ENCODE data around the gene DOCK11. TPM values are rescaled to one million over a fixed set of nuclear protein-coding genes. Genes with fewer than 3 reads are reported as not detected.
A peak's percentile ranks its signal among the peaks of the same experiment; 100 is the strongest.

Gene DOCK11
- total RNA-seq, 1 experiment from 2014 or later, result 2.7 TPM

DNA sequence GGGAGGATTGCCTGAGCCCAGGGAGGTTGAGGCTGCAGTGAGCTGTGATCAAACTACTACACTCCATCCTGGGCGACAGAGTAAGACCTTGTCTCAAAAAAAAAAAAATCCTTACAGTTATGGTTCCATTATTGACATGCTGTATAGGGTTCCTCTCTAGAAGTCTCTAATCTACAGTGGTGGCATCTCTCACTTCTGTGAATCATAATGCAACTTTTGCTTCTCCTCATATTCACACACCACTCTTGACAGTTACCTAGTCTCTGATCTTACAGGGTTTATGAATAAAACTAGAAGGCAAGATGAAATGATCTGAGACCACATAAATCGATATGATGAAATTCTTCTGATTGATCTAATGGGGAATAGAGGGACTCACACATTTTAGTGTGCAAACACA, 40.6 kb downstream of the DOCK11 start:
- H3K9me3 Mint-ChIP-seq (ENCODE audit: unreplicated experiment), result no peaks in the 10 kb centered on the region
- H3K27me3 Mint-ChIP-seq (ENCODE audit: insufficient read depth, unreplicated experiment), result no peaks in the 10 kb centered on the region
- H3K27ac Mint-ChIP-seq (ENCODE audit: unreplicated experiment), result no peak overlapping the region

DNA sequence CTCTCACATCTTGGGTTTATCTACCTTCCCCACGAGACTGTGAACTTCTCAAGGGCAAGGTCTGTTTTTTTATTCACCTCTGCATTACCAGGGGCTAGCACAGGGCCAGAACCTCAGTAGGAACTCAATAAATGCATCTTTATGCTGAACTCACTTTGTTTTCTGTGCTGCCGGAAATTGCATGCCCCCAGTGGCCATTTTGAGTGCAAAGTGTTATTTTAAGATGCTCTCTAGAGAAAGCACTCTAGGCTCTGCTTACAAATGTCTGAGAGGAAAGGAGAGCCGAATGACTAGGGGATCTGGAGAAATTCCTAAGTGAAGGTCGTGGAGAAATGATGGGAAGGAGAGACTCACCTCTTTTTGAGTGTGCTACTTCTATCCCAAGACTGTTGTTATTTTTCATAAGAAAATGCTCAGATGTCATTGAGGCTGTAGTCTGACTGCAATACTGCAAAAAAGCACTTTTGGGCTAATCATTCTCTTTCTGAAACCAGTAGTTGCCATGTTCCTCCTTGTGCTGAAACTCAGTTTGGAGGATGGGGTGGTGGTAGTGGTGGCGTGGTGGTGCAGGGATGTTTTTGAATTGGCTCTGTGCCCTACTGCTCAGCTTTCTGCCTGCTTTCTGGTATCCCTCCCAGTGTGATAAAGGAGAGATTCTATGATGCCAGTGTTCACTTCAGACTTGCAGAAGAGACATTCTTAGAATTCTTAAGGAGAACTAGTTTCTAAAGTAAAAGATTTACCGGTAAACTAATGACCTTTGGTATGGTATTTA, 41.3 kb downstream of the DOCK11 start:
- no peak overlapping the region for H3K27ac Mint-ChIP-seq (ENCODE audit: unreplicated experiment)
- BruUV-seq (replicated peaks), result no TSS peak

More for the DNA sequence above, 40.6 kb downstream of the DOCK11 start:
- TF ChIP-seq, protein P1, sequence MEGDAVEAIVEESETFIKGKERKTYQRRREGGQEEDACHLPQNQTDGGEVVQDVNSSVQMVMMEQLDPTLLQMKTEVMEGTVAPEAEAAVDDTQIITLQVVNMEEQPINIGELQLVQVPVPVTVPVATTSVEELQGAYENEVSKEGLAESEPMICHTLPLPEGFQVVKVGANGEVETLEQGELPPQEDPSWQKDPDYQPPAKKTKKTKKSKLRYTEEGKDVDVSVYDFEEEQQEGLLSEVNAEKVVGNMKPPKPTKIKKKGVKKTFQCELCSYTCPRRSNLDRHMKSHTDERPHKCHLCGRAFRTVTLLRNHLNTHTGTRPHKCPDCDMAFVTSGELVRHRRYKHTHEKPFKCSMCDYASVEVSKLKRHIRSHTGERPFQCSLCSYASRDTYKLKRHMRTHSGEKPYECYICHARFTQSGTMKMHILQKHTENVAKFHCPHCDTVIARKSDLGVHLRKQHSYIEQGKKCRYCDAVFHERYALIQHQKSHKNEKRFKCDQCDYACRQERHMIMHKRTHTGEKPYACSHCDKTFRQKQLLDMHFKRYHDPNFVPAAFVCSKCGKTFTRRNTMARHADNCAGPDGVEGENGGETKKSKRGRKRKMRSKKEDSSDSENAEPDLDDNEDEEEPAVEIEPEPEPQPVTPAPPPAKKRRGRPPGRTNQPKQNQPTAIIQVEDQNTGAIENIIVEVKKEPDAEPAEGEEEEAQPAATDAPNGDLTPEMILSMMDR (IDR thresholded peaks at IDR 0.05; ENCODE audit: insufficient read depth in 1 of 2, low read depth in 1 of 2, low read length in 1 of 2, severe bottlenecking in 1 of 2, unreplicated experiment in 1 of 2), result no peak
- Histone ChIP-seq H3K27me3 (replicated peaks; ENCODE audit: control insufficient read depth, insufficient read depth, low read length) (no peaks in the 10 kb centered on the region), H3K4me1 (peaks cover 11% of the 10 kb centered on the region), H3K9me3 (no peaks in the 10 kb centered on the region), H3K4me3 (ENCODE audit: low read depth, low read length) (no peak overlapping the region), H3K36me3 (ENCODE audit: control insufficient read depth, insufficient read depth, low read length) (no peaks in the 10 kb centered on the region)
- POLR2A ChIA-PET, result no interaction called here
- H3K4me3 Mint-ChIP-seq (ENCODE audit: unreplicated experiment), result no peak overlapping the region
- BruUV-seq (replicated peaks), result no TSS peak
- DNase-seq, result no peak
- peaks cover 6% of the 10 kb centered on the region for H3K4me1 Mint-ChIP-seq (ENCODE audit: low read depth, unreplicated experiment)
- H3K36me3 Mint-ChIP-seq (ENCODE audit: insufficient read depth, unreplicated experiment), result no peaks in the 10 kb centered on the region
- CTCF ChIA-PET, result no interaction called here
- intact Hi-C loops (cut with micrococcal nuclease; ENCODE audit: unreplicated experiment), result no loop called here

GRCh38 chrX:118538386-118538785, 42.8 kb downstream of the DOCK11 start:
- Mint-ChIP-seq H3K27ac (ENCODE audit: unreplicated experiment) (no peak overlapping the region), H3K36me3 (ENCODE audit: insufficient read depth, unreplicated experiment) (no peaks in the 10 kb centered on the region)
- CTCF ChIA-PET, result no interaction called here

More for the DNA sequence above, 41.3 kb downstream of the DOCK11 start:
- TF ChIP-seq, protein P1 (IDR thresholded peaks at IDR 0.05; ENCODE audit: insufficient read depth in 1 of 2, low read depth in 1 of 2, low read length in 1 of 2, severe bottlenecking in 1 of 2, unreplicated experiment in 1 of 2), result peak; percentile 14 to 41
- Mint-ChIP-seq H3K27me3 (ENCODE audit: insufficient read depth, unreplicated experiment) (no peaks in the 10 kb centered on the region), H3K9me3 (ENCODE audit: unreplicated experiment) (no peaks in the 10 kb centered on the region), H3K36me3 (ENCODE audit: insufficient read depth, unreplicated experiment) (no peaks in the 10 kb centered on the region), H3K4me3 (ENCODE audit: unreplicated experiment) (peak overlapping the region; percentile 37), H3K4me1 (ENCODE audit: low read depth, unreplicated experiment) (peaks cover 6% of the 10 kb centered on the region)
- Histone ChIP-seq H3K4me1 (peaks cover 11% of the 10 kb centered on the region), H3K9me3 (no peaks in the 10 kb centered on the region), H3K27me3 (replicated peaks; ENCODE audit: control insufficient read depth, insufficient read depth, low read length) (no peaks in the 10 kb centered on the region), H3K4me3 (ENCODE audit: low read depth, low read length) (no peak overlapping the region), H3K36me3 (ENCODE audit: control insufficient read depth, insufficient read depth, low read length) (no peaks in the 10 kb centered on the region)
- DNase-seq, result peak in 1 of 2 experiments; percentile 5
- intact Hi-C loops (cut with micrococcal nuclease; ENCODE audit: unreplicated experiment), result no loop called here
- ChIA-PET POLR2A (no interaction called here), CTCF (no interaction called here)

More at GRCh38 chrX:118538386-118538785, 42.8 kb downstream of the DOCK11 start:
- Histone ChIP-seq H3K4me1 (peaks cover 11% of the 10 kb centered on the region), H3K27me3 (replicated peaks; ENCODE audit: control insufficient read depth, insufficient read depth, low read length) (no peaks in the 10 kb centered on the region), H3K4me3 (ENCODE audit: low read depth, low read length) (no peak overlapping the region), H3K36me3 (ENCODE audit: control insufficient read depth, insufficient read depth, low read length) (no peaks in the 10 kb centered on the region), H3K9me3 (no peaks in the 10 kb centered on the region)
- intact Hi-C loops (cut with micrococcal nuclease; ENCODE audit: unreplicated experiment), result no loop called here
- Mint-ChIP-seq H3K4me1 (ENCODE audit: low read depth, unreplicated experiment) (peaks cover 6% of the 10 kb centered on the region), H3K9me3 (ENCODE audit: unreplicated experiment) (no peaks in the 10 kb centered on the region), H3K4me3 (ENCODE audit: unreplicated experiment) (no peak overlapping the region), H3K27me3 (ENCODE audit: insufficient read depth, unreplicated experiment) (no peaks in the 10 kb centered on the region)
- POLR2A ChIA-PET, result no interaction called here
- no TSS peak for BruUV-seq (replicated peaks)
- DNase-seq, result no peak
- TF ChIP-seq, protein P1 (IDR thresholded peaks at IDR 0.05; ENCODE audit: insufficient read depth in 1 of 2, low read depth in 1 of 2, low read length in 1 of 2, severe bottlenecking in 1 of 2, unreplicated experiment in 1 of 2), result no peak
